SKM-1 treated with dmso at 0.1 percent for 144 hours (cell line): ENCODE measurements around the gene TTI1.

Experiments used
- DNase-seq: peaks from one replicate; lab custom pipeline; 2025; ENCODE audit not compliant: unreplicated experiment; lab: John Stamatoyannopoulos, UW

Gene TTI1

DNA sequence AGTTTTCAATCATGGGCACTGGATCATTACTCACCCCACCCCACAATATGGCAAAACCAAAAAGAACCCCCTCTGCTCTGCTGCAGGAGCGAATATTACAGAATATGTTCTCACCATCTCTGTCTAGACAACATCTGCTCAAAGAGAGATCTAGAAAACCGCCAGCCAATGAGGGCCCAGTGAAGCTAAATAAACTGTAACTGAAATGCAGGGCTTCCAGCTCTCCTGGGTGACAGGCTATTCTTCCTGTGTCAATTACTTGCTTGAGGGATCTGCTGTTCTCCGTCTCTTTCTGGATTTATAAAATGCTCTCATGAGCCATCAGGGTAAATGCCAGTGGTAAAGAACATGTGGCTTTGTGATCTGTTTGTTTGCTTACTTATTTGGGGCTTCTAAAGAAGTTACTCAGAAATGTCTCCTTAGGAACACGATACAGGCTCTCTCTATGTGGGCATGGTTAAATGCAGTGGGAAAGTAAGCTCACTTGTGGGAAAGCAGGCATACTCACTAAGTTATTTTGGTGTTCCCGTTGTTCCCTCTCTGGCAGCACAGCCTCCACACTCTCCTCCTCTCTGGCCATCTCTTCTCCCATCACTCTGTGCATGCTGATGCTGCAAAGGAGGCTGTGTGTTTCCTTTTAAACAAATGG, 44.8 kb downstream of the TTI1 start:
- DNase-seq = no peak

DNA sequence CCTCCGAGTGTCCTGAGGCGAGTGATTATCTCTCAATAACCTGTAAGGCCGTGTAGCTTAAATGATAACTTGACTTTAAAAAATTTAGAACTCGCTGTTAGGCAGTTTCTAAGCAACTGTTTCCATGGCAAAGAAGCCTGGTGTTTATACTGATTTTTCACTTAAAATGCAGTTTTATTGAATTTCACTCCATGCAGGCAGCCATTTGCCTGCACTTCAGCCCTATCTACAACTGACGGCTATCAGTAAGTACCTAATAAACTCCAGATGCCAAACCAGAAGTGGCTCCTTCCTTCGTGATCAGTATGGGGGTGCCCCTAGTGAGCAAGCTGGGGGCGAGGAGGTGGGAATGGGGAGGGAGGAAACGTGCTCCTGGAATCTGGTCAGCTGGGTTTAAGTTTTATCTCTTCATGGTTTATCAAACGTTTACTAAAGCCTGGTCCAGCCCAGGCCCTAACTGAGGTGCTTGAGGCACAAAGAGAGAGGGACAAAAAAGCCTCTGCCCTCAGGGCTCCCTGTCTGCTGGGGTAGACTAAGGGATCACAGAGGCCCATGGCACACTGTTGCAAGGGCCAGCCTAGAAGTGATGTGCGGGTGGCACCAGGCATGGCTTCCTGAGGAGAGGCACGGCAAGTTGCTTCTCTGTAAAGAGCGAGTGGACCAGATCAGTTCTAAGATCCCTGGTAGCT, 45.5 kb downstream of the TTI1 start:
- DNase-seq = no peak

DNA sequence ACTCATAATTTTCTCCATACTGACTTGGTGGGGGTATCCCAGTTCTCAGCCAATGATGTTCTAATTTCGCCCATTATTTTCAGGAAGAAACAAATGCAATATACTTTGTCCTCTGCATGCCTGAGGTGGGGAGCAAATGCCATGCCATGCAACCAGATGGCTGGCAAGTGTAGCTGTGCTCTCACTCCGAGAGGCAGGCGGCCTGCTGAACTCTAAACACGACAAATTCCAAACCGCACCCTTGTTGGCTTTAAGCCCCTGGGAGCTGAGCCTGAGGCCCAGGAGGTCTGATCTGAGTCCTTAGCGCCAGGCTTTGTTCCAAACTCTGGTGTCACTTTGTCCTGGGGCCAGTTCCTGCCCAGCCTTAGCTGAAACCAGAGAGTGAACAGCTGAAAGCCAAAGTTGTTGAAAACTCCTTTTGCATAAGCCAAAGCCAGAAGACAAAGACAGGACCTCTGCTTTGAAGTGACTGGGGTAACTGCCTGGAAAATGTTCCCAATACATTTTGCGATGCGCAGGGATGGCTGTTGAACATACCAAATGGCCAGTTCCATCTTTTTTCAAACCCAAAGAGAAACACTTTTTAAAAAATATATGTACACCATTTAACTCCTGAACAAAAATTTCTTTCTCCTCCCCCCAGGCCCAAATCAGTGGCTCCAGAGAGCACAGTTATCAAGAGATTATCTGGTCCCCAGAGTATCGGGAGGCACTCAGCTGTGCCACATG, 46.2 kb downstream of the TTI1 start:
- DNase-seq = no peak

DNA sequence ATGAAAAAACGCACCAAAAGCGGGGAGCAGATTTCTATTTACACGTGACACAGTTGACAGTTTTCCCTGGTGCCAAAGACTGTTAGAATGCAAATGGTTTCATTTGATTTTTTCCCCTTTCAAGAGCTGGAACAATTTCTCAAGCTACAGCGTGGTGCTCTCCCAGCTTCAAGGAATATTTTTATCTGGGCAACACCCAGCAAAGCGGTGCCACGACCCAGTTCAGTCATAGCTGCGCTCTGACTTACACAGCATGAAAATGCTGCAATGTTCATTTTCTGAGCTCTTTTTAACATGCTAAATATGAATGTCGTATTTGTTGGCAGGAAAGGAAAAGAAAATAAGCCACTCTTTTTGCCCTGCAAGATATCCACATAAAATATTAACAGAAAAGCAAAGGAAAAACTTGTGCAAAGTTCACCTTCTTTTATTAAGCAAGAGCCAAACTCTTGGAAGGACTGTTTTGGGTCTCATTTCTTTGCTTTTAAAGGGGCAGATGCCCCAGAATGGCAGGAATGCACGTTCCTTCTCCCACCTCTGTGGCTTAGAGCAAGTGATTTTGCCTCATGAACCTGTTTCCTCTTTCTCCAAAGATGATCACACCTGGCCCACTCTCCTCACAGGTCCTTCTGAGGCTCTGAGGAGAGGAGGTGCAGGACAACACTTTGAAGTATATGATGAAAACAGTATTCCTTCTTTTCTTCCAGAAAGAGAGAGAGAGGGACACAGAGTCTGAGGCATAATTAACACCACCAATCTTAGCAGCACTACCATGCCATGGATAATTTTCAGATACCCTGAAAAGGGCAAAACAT, 47.0 kb downstream of the TTI1 start:
- no peak for DNase-seq

DNA sequence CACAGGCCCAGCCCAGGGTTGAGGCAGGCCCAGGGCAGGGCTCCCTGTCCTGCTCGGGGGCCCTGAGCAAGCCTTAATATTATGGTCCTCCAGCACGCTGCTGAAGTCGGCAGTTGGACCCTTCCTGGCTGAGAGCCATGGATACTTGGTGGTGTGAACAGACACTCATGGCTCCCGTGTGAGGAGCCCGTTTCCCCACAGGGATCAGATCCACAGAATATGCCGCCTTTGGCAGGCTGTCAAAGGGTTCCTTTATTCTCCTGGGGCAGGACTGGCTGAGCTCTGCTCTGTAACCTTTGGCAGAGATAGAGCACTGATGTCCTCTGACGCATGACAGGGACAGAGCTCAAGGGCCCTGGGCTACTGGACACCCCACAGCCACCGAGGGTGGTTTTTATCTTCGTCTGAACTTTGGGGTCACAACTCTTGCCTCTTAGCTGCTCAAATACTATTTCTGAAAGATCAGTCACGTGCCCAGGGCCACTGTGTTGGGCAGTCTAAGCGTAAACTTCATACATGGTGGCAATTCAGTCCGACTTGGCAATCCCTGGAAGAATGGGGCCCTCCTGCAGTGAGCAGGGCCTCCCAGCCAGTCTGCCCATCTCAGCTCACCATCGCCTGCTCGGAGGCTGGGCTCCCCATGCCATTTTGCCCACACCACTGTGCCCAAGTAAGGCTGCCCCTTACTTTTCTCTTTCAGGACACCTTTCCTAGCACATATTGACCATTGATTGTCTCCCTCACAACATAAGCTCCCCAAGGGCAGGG, 49.1 kb downstream of the TTI1 start:
- DNase-seq = no peak

DNA sequence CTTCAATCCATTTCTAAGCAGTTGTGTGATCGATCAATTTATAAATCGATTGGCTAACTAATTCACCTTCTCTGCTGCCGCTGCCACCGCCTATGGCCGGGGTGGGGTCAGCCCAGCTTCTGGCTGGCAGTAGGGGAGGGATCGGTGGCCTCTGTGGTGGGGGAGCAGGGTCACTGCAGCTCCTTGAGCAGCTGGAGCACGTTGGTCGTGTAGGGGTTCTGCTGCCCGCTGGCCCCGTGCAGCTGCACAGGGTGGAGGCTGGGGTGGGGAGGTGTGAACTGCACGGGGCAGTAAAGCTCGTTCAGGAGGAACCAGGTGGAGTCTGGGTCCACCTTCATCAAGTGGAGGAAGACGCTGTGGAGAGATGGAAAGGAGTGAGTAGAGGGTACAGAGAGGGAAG, 50.0 kb downstream of the TTI1 start:
- no peak for DNase-seq

DNA sequence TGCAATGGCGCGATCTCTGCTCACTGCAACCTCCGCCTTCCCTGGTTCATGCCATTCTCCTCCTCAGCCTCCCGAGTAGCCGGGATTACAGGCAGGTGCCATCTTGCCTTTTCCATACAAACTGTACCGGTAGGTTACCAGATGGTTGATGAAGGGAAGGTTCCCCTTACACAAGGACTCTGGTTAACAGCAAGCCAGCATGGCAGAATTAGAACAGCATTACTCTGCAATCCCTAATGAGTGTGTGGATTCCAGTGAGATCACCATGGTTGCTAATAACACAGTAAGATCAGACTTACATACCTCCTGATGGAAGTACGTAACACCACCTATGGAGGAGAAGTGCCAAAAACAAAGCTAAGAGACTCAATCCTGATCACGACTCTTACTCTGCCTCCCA, 51.7 kb downstream of the TTI1 start:
- DNase-seq = no peak

DNA sequence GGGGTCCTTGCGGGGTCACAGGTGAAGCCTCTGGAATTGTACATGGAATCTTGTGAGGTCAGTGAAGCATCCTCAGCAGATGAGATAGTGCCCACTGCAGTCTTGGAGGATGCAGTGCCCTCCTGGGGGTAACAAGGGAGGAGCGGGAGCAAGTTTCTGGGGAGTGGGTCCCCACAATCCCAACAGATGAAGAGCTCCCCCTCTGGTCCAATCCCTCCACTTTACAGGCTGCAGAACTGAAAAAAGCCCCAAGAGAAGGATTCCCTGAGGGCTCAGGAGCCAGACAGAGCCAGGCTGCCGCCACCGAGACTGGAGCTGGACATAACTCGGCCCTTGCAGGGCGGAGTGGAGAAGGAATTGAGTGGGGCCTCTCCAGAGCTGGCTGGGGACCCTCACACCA, 52.4 kb downstream of the TTI1 start:
- DNase-seq = no peak

DNA sequence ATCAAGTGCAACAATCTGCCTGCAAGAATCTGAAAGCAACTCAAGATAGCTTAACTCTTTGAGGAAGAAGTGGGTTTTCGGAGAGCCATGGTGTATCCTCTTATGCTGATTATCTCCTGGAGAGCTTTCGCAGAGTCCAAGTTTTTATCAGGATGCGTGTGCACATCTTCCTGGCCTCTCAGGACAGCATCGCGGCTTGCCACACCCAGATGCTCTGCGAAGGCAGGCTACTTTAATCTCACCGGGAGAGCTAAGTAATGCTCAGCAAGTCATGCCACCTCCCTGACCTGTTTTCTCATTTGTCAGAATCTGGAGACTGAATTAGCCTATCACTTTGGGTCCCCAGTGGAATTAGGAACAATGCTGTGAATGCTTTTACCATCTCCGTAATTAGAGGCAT, 52.9 kb downstream of the TTI1 start:
- DNase-seq = no peak

DNA sequence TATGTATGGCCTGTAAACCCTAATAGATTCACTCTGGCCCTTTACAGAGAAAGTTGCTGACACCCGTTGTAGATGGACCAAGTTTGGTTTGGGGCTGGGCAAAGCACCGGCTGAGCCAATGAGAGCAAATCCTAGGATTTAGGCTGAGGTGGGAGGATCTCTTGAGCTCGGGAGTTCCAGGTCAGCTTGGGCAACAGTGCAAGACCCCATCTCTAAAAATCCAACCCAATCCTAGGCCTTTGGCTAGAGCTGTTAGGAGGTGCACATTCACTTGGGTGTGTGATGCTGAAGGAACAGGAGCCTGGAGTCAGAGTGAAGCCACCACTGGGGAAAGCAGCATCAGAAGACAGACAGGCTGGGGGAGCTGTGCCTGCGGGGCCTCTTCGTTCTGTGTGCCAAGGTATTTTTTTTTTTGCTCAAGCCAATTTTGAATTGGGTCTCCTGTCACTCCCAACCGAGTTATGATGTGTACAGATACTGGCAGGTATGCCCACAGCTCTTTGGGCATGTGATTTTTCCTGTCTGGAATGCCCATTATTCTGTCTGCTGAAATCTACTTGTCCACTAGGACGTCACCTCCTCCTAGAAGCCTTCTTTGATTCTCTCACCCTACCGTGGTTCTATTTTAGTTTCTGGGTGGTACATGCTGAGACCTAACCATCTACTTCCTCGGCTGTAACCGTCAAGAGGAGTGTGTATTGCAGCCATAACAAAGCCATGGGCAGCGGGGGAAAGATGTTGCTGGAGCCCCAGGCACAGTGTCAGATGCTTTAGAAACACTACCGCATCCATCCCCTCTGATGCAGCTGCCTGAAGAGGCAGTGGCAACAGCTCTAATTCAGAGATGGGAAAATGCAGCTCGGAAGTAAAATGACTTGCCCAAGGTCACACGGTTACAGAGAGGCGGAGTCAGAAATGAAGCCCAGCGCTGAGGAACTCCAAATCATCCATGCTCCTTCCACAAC, 54.0 kb downstream of the TTI1 start:
- DNase-seq = no peak

DNA sequence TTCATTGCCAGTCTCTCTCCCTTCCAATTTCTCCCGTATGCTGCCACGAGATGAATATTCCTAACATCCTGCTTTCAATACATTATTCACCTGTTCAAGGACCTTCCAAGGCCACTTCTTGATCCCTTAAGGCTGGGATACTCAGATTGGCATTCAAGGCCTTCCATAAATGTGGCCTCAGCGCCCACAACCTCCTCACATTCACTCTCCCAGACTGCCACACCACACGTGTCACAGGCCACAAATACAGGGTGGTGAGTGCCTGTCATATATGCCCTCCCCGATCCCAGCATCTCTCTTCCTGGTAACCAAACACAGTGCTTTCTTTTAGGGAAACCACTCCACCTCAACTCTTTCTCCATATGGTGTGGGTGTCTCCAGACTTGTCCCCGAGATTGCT, 55.5 kb downstream of the TTI1 start:
- no peak for DNase-seq

DNA sequence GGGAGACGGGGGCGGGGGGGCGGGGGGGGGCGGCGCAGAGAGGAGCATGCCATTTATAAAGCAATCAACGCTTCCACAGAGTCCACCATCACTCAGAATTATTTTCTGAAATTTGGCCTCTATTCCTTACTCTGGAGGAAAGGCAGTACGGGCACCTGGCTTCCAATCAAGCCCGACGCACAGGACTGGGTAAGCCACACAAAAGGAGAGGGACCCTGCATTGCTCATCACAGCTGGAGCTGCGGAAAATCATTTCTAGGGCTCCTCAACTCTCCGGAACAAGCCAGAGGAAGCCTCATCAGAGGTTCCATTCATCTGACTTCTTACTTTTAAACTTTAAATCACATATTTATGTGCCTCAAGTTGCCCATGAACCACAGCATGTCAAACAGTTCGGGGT, 55.9 kb downstream of the TTI1 start:
- DNase-seq = no peak

DNA sequence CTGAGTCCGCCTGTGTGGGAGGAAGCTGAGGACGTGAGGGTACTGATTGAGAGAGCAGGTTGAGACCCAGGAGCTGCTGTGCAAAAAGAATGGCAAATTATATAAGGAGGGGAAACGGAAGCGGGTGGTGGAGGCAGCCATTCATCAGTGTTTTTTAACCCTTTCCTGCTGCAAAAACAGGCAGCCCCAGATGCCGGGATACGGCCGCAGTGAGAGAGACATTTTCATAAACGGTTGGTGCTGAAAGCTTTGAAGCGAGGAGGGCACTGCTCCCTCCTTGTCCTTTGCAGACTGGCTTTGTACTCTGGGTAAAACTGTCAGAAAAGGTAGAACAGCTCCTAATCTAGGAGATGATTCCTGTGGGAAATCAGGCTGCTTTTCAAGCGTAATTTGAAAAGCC, 56.4 kb downstream of the TTI1 start:
- no peak for DNase-seq

DNA sequence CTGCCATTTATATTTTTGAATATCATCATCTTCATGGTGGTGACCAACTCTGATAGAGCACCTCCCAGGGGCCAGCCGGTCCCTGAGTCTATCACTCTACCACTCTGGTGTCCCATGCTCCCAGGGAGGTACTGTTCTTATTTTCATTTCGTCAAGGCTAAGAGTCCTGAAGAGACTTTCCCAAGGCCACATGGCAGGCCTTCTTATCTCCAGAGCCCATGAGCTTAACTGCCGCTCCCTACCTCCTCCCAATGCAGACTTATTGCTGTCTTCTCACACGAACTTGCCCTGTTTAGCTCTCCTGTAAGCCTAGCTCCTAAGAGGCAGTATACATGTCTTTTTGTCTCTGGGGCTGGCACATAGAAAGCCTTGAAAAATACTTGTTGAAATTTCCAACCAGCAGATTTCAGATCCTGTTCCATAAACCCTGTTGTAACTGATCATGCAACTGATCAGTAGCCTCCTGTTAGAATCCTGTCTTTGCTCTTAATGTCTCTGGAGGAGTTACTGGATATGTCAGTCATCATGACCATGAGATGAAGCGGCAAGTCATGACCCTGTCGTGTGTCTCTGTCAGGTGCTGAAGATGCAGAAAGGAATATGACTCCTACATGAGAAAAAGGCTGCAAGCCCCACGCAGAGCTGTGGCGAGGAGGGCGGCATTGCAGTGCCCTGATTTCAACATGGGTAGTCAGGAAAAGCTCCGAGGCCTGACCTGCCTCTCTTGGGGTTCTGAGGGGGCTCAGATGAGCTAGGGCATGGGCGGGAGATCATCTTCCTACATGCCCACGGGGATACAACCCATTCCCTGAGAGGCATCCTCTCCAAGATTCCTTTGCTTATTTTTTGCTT, 60.0 kb downstream of the TTI1 start:
- DNase-seq = no peak

DNA sequence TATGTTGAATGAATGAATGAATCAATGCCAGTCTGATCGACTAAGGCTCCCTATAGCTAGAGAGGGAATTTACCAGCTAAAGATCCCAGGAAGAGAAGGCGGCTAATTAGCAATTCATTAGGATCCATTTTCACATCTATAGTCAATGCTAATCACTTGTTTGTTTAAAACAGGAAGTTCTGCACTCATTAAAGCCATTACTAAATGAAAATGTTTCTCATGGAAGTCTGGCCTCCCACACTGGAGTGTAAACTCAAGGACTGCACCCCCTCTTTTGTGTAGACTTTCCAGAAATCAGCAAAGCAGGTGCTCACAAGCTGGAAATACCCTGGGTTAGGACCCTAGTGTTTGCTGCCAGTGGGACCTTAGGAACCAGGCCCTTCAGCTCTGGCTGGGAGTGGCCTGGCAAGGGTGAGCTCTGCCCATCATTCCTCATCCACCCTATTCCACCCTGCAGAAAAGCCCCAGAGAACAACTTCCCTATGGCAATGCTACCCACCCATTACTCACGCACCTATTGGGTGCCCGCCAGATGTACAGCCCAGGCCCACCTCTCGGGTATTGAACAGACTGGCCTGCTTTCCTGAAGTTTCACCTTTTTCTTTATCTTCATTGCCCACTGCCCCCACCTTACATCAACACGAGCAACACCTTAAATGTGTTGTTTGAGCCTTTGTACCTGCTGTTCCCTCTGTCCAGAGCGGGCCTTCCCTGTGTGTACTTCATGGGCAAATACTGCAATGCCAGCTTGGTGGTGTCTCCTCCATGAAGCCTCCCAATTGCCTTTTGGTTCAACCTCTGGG, 60.8 kb downstream of the TTI1 start:
- DNase-seq = no peak

DNA sequence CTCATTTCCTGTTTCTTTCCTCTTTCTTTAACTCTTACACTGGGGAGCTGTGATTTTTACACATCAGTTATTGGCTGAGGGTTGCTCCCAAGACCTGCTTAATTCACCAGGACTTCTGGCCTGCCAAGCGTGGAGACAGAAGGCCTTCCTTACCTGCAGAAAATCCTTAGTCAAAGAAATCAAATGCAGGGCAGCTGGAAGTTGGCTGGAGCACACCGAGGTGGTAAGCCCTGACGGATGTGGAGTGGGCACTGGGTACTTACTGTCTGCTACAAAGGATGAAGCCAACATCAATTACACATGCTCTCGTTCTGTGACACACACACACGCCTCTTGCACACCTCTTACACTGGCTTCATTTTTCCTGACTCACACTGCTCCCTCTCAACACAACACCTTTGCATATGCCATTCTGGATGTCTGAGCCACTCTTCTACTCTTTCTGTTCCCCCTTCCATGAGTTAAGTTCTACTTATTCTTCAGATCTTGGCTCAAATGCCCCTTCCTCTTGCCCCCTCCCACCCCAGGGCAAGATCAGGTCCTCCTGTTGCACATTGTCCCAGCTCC, 61.6 kb downstream of the TTI1 start:
- no peak for DNase-seq

DNA sequence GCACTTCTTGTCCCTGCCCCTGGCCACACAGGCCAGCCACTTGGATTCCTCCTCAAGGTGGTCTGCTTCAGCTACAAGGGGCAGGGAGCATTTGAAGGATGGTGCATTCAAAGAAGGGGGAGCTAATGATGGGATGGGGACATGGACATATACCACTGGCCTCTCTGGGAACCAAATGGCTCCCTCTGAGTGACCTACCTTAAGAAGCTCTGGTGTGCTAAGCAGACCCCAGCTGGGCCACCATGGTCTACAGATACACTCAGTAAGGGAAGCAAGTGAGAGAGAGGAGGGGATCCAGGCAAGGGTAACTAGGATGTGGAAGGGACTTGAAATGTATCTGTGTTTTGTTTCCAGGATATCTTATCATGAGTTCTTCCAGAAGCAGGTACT, 62.4 kb downstream of the TTI1 start:
- no peak for DNase-seq
